Testis (tissue), 2 donors: ENCODE measurements around the gene SYT12.

Experiments used
- POLR2A ChIP-seq: fragments of 450-650 bp; IDR thresholded peaks from one replicate; pipeline ENCODE4 v1.6.1; 2017; ENCODE audit warnings: antibody characterized with exemption, mild to moderate bottlenecking, moderate library complexity
- TF ChIP-seq, protein P1 (sequence below), 3 experiments: fragments of 450-650 bp in 2 of 3; fragments of 200-600 bp in 1 of 3; sonication (generic) in 1 of 3; IDR thresholded peaks; one replicate each; pipeline ENCODE4 v1.5.1; 2016 to 2019; ENCODE audit warnings: antibody characterized with exemption in 3 of 3, mild to moderate bottlenecking in 2 of 3, moderate library complexity in 1 of 3

DNA sequence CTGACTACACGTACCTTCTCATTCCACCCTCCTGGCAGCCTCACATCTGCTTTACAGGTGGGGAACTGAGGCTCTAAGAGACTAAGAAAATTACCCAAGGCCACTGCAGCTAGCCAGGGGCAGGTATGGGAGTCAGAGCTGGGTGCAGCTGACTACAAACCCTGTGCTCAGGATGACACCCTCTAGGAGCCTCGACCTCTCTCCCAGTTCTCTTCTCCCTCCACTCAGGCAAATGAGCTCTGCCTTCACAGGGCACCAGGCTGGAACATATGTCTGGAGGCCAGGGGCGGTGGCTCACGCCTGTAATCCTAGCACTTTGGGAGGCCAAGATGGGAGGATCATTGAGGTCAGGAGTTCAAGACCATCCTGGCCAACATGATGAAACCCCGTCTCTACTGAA lies 4.0 kb downstream of the SYT12 start:
- TF ChIP-seq, protein P1, sequence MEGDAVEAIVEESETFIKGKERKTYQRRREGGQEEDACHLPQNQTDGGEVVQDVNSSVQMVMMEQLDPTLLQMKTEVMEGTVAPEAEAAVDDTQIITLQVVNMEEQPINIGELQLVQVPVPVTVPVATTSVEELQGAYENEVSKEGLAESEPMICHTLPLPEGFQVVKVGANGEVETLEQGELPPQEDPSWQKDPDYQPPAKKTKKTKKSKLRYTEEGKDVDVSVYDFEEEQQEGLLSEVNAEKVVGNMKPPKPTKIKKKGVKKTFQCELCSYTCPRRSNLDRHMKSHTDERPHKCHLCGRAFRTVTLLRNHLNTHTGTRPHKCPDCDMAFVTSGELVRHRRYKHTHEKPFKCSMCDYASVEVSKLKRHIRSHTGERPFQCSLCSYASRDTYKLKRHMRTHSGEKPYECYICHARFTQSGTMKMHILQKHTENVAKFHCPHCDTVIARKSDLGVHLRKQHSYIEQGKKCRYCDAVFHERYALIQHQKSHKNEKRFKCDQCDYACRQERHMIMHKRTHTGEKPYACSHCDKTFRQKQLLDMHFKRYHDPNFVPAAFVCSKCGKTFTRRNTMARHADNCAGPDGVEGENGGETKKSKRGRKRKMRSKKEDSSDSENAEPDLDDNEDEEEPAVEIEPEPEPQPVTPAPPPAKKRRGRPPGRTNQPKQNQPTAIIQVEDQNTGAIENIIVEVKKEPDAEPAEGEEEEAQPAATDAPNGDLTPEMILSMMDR (IDR thresholded peaks at IDR 0.05): no peak
- no peak for TF ChIP-seq POLR2A
